Stimulated activated memory B cell treated with anti-CD40 and anti-IgM and Interleukin-4, amounts not matched to agents 10 μg/mL and 1 μg/mL and 100 μg/mL, for 72 hours (primary cell): Measurements from ENCODE around the gene SLC37A2.
A peak's percentile ranks its signal among the peaks of the same experiment; 100 is the strongest.
"Not testable (repeated sequence)": the region's sequence is repeated elsewhere in the genome, so short reads cannot be mapped to it uniquely, and the experiment has no call there.

Experiments
- ATAC-seq: fragments of 150-1000 bp; cut with Tn5 transposase; 2 replicates; pipeline ENCODE4 v1.10.0; 2021
- H3K27ac Mint-ChIP-seq: one replicate; pipeline ENCODE4 v1.8.0; 2022; ENCODE audit warnings: mild to moderate bottlenecking, mixed read lengths
- H3K27me3 Mint-ChIP-seq: one replicate; pipeline ENCODE4 v1.8.0; 2022; ENCODE audit warnings: mixed read lengths
- H3K36me3 Mint-ChIP-seq: one replicate; pipeline ENCODE4 v1.8.0; 2022; ENCODE audit warnings: mixed read lengths
- H3K4me1 Mint-ChIP-seq: one replicate; pipeline ENCODE4 v1.8.0; 2022; ENCODE audit warnings: mixed read lengths
- H3K4me3 Mint-ChIP-seq: one replicate; pipeline ENCODE4 v1.8.0; 2022; ENCODE audit warnings: mild to moderate bottlenecking, moderate library complexity, mixed read lengths
- H3K9me3 Mint-ChIP-seq: one replicate; pipeline ENCODE4 v1.8.0; 2022; ENCODE audit warnings: mixed read lengths

The SLC37A2 gene

GRCh38 chr11:125062931-125063428, at the start of gene SLC37A2:
Gene SLC37A2, plus strand, starts transcription at chr11:125063305. Its CDS starts 63 bp downstream, at chr11:125063368.
- Mint-ChIP-seq H3K36me3 (no peaks in the 10 kb centered on the region), H3K27me3 (no peaks in the 10 kb centered on the region), H3K4me3 (peak within 1 kb of the TSS; percentile 85), H3K27ac (peak within 1 kb of the TSS; percentile 92), H3K4me1 (peaks cover 27% of the 10 kb centered on the region), H3K9me3 (no peaks in the 10 kb centered on the region)
- ATAC-seq: peak; percentile 97

DNA sequence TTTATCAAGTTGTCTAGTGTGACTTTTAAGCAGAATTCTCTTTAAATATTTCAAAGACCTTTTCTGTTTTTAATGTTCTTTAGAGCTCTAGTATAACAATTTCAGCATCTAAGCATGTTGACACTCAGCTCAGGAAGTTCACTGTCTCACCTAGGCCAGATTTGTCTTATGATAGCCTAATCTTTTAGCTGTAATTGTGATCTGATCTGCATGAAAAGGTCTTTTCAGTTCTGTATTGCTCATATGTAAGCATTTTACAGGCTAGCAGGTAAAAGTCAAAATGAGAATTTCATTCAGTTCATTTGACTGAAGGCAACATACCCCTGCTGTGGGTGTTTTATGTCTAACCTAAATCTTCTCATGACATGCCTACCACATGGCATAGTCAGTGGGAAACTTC, 46.7 kb upstream of the SLC37A2 start:
- Mint-ChIP-seq H3K27me3 (no peaks in the 10 kb centered on the region), H3K4me3 (no peak overlapping the region), H3K4me1 (no peaks in the 10 kb centered on the region), H3K36me3 (peaks cover 14% of the 10 kb centered on the region), H3K27ac (no peak overlapping the region), H3K9me3 (peaks cover 7% of the 10 kb centered on the region)
- ATAC-seq: no peak

GRCh38 chr11:125020342-125020741, 42.8 kb upstream of the SLC37A2 start:
- Mint-ChIP-seq H3K27ac (no peak overlapping the region), H3K27me3 (no peaks in the 10 kb centered on the region), H3K4me3 (no peak overlapping the region), H3K9me3 (no peaks in the 10 kb centered on the region), H3K4me1 (no peaks in the 10 kb centered on the region), H3K36me3 (no peaks in the 10 kb centered on the region)
- no peak for ATAC-seq

- no peak overlapping the region for H3K27ac Mint-ChIP-seq
- H3K4me3 Mint-ChIP-seq: no peak overlapping the region
- no peaks in the 10 kb centered on the region for H3K9me3 Mint-ChIP-seq
- H3K4me1 Mint-ChIP-seq: no peaks in the 10 kb centered on the region
- no peak for ATAC-seq
- H3K36me3 Mint-ChIP-seq: no peaks in the 10 kb centered on the region
- no peaks in the 10 kb centered on the region for H3K27me3 Mint-ChIP-seq
Measured at GRCh38 chr11:125022551-125022950, 40.6 kb upstream of the SLC37A2 start.

- ATAC-seq: no peak
- Mint-ChIP-seq H3K36me3 (peaks cover 5% of the 10 kb centered on the region), H3K9me3 (peaks cover 4% of the 10 kb centered on the region), H3K4me1 (no peaks in the 10 kb centered on the region), H3K27me3 (no peaks in the 10 kb centered on the region), H3K4me3 (no peak overlapping the region), H3K27ac (no peak overlapping the region)
Measured at GRCh38 chr11:125025968-125026367, 37.1 kb upstream of the SLC37A2 start.

- not testable (repeated sequence) for ATAC-seq, H3K27ac Mint-ChIP-seq, H3K4me3 Mint-ChIP-seq, H3K27me3 Mint-ChIP-seq, H3K9me3 Mint-ChIP-seq, H3K4me1 Mint-ChIP-seq
- H3K36me3 Mint-ChIP-seq: peaks cover 20% of the 10 kb centered on the region
Measured at GRCh38 chr11:125029431-125029830, 33.7 kb upstream of the SLC37A2 start.

GRCh38 chr11:125036933-125037332, 26.2 kb upstream of the SLC37A2 start:
- peak overlapping the region; percentile 22 for H3K27ac Mint-ChIP-seq
- peaks cover 44% of the 10 kb centered on the region for H3K36me3 Mint-ChIP-seq
- H3K27me3 Mint-ChIP-seq: no peaks in the 10 kb centered on the region
- H3K9me3 Mint-ChIP-seq: peaks cover 16% of the 10 kb centered on the region
- H3K4me3 Mint-ChIP-seq: no peak overlapping the region
- ATAC-seq: peak; percentile 61
- H3K4me1 Mint-ChIP-seq: no peaks in the 10 kb centered on the region

DNA sequence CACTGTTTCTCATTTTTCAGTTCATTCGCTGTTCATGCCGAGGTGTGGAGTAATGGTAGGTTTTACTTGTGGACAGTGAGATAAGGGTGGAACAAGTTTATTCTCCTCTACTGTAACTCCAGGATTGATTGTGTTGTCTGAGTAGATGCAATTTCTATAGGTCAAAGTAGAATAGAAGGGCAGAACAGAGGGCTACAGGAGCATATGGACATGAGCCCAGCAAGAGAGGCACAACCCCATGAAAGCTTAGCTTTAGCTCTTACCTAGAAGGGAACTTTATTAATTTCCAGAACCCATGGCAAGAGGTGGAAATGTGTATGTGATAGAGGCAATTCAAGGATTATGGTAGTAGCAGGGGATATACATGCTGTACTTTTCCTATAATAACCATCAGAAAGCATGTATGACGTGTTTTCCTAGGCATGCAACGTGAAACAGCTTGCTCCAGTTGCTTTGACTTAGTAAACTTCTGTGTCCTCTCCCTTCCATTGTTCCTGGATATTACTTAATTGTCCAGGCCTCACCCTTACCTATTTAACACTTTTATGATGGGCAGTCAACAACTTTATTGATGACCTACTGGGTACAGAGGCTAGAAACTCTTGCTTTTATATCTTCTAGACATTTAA, 13.8 kb upstream of the SLC37A2 start:
- no peaks in the 10 kb centered on the region for H3K27me3 Mint-ChIP-seq
- H3K27ac Mint-ChIP-seq: no peak overlapping the region
- no peaks in the 10 kb centered on the region for H3K9me3 Mint-ChIP-seq
- no peaks in the 10 kb centered on the region for H3K4me1 Mint-ChIP-seq
- no peak for ATAC-seq
- no peaks in the 10 kb centered on the region for H3K36me3 Mint-ChIP-seq
- H3K4me3 Mint-ChIP-seq: no peak overlapping the region

- Mint-ChIP-seq H3K36me3 (no peaks in the 10 kb centered on the region), H3K4me1 (no peaks in the 10 kb centered on the region), H3K9me3 (no peaks in the 10 kb centered on the region), H3K27me3 (no peaks in the 10 kb centered on the region), H3K4me3 (no peak overlapping the region), H3K27ac (no peak overlapping the region)
- ATAC-seq: no peak
Measured at GRCh38 chr11:125052047-125052446, 11.1 kb upstream of the SLC37A2 start.

GRCh38 chr11:125053167-125053566, 9.9 kb upstream of the SLC37A2 start:
- Mint-ChIP-seq H3K27ac (no peak overlapping the region), H3K9me3 (no peaks in the 10 kb centered on the region), H3K4me1 (no peaks in the 10 kb centered on the region), H3K4me3 (no peak overlapping the region), H3K27me3 (no peaks in the 10 kb centered on the region), H3K36me3 (no peaks in the 10 kb centered on the region)
- no peak for ATAC-seq

- Mint-ChIP-seq H3K27ac (no peak overlapping the region), H3K36me3 (no peaks in the 10 kb centered on the region), H3K4me3 (no peak overlapping the region), H3K4me1 (no peaks in the 10 kb centered on the region), H3K9me3 (no peaks in the 10 kb centered on the region), H3K27me3 (no peaks in the 10 kb centered on the region)
- no peak for ATAC-seq
Measured at GRCh38 chr11:125055107-125055715, 7.9 kb upstream of the SLC37A2 start.

DNA sequence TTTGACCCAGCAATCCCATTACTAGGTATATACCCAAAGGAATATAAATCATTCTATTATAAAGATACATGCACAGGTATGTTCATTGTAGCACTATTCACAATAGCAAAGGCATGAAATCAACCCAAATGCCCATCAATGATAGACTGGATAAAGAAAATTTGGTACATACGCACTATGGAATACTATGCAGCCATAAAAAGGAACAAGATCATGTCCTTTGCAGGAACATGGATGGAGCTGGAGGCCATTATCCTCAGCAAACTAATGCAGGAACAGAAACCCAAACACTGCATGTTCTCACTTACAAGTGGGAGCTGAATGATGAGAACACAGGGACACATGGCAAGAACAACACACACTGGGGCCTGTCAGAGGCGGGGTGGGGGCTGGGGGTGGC, 7.0 kb upstream of the SLC37A2 start:
- not testable (repeated sequence) for H3K27ac Mint-ChIP-seq, H3K27me3 Mint-ChIP-seq, H3K4me3 Mint-ChIP-seq, ATAC-seq, H3K36me3 Mint-ChIP-seq, H3K9me3 Mint-ChIP-seq, H3K4me1 Mint-ChIP-seq

- Mint-ChIP-seq H3K27ac (no peak overlapping the region), H3K9me3 (no peaks in the 10 kb centered on the region), H3K27me3 (no peaks in the 10 kb centered on the region)
Measured at GRCh38 chr11:125056931-125057692, 6.0 kb upstream of the SLC37A2 start.

DNA sequence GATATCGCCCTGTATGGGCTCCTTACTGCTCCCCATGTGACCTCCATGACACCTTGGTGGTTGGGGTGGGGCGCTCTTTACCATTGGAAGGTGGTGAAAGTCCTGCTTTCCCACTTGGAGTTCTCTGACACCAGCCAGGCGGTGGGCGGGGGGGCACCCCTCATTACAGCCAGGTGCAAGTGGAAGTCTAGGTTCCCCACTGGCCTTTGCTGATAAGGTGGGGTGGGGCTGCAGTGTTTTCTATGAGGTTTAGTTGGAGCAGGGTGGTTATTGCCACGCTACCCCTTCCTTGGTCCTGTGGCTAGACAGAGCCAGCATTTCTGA, 5.5 kb upstream of the SLC37A2 start:
- no peak for ATAC-seq
- Mint-ChIP-seq H3K9me3 (no peaks in the 10 kb centered on the region), H3K36me3 (no peaks in the 10 kb centered on the region), H3K4me1 (peaks cover 6% of the 10 kb centered on the region), H3K4me3 (no peak overlapping the region), H3K27ac (no peak overlapping the region), H3K27me3 (no peaks in the 10 kb centered on the region)

More at GRCh38 chr11:125056931-125057692, 6.0 kb upstream of the SLC37A2 start:
- Mint-ChIP-seq H3K36me3 (no peaks in the 10 kb centered on the region), H3K4me1 (peaks cover 1% of the 10 kb centered on the region), H3K4me3 (no peak overlapping the region)
- no peak for ATAC-seq

DNA sequence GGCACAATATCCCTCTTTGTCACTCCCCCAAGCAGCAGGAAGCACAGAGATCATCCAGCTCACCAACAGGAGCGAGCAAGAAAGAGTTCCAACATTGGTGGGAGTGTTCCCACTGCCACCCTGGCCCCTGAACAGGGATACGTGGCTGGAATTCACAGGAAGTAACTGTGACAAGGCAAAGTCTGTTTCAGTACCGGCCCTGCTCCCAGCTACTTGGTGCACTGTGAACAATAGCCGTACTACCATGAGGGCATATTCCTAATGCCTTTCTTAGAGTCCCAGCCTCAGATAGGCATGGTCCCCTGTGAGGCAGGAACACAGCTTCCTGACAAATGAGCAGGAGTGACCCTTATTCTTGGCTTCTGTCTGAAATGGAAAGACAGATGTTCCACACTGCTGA, 1.8 kb upstream of the SLC37A2 start:
- H3K4me3 Mint-ChIP-seq: no peak overlapping the region
- no peaks in the 10 kb centered on the region for H3K36me3 Mint-ChIP-seq
- peaks cover 26% of the 10 kb centered on the region for H3K4me1 Mint-ChIP-seq
- H3K27me3 Mint-ChIP-seq: no peaks in the 10 kb centered on the region
- H3K9me3 Mint-ChIP-seq: no peaks in the 10 kb centered on the region
- ATAC-seq: no peak
- no peak overlapping the region for H3K27ac Mint-ChIP-seq
